GM21367 (cell line): ENCODE results near the gene MYO1G.

Source experiments
- ATAC-seq: cut with Tn5 transposase; IDR thresholded peaks from one replicate; pipeline ENCODE4 v1.9.1; 2021; ENCODE audit not compliant: unreplicated experiment

MYO1G gene

GRCh38 chr7:44981035-44981706, 2.4 kb upstream of the MYO1G start:
- no peak for ATAC-seq

GRCh38 chr7:44980393-44981034, 1.7 kb upstream of the MYO1G start:
- peak; percentile 32 for ATAC-seq

GRCh38 chr7:44979481-44980392, 922 bp upstream of the MYO1G start:
- no peak for ATAC-seq

GRCh38 chr7:44977959-44978335, 868 bp downstream of the MYO1G start:
- no peak for ATAC-seq

- ATAC-seq, result no peak
Observed at GRCh38 chr7:44977304-44977958, 1.4 kb downstream of the MYO1G start.

- no peak for ATAC-seq
Observed at GRCh38 chr7:44976746-44977196, 2.0 kb downstream of the MYO1G start.

GRCh38 chr7:44976040-44976745, 2.6 kb downstream of the MYO1G start:
- ATAC-seq, result no peak

GRCh38 chr7:44975331-44976039, 3.3 kb downstream of the MYO1G start:
- ATAC-seq, result no peak

GRCh38 chr7:44974549-44974948, 4.3 kb downstream of the MYO1G start:
- no peak for ATAC-seq

- no peak for ATAC-seq
Observed at GRCh38 chr7:44973610-44974401, 5.0 kb downstream of the MYO1G start.

- ATAC-seq, result no peak
Observed at GRCh38 chr7:44972562-44972961, 6.3 kb downstream of the MYO1G start.

GRCh38 chr7:44971902-44972441, 6.8 kb downstream of the MYO1G start:
- ATAC-seq, result no peak

- ATAC-seq, result no peak
Observed at GRCh38 chr7:44971188-44971901, 7.5 kb downstream of the MYO1G start.

GRCh38 chr7:44970523-44971051, 8.2 kb downstream of the MYO1G start:
- ATAC-seq, result no peak

GRCh38 chr7:44969701-44970522, 8.9 kb downstream of the MYO1G start:
- ATAC-seq, result no peak

- no peak for ATAC-seq
Observed at GRCh38 chr7:44969049-44969700, 9.6 kb downstream of the MYO1G start.
